Bronchial epithelial cell (primary cell): ENCODE measurements around the gene BOK. TPM values are rescaled to one million over a fixed set of nuclear protein-coding genes. Genes with fewer than 3 reads are reported as not detected.

Source experiments
- DNase-seq: peaks from one replicate; pipeline ENCODE4 v3.0.0-alpha.2; 2010; ENCODE audit warnings: low read depth
- FAIRE-seq: peaks from 2 replicates; lab custom pipeline; 2011; peaks lifted over from hg19 to GRCh38; lab: Jason Lieb, UNC
- H3K27me3 ChIP-seq: 2 replicates; pipeline ENCODE4 v1.5.1; 2011; ENCODE audit warnings: low read length; ENCODE audit not compliant: control insufficient read depth, insufficient read depth
- H3K36me3 ChIP-seq: 2 replicates; pipeline ENCODE4 v1.5.1; 2011; ENCODE audit warnings: low read length; ENCODE audit not compliant: control insufficient read depth, insufficient read depth
- H3K4me3 ChIP-seq: 2 replicates; pipeline ENCODE4 v1.5.1; 2011; ENCODE audit warnings: mild to moderate bottlenecking, low read depth, low read length, control low read depth
- CTCF ChIP-seq: IDR thresholded peaks from 2 replicates; pipeline ENCODE4 v1.5.1; 2011; ENCODE audit warnings: mild to moderate bottlenecking, moderate library complexity, low read length, control low read depth, inconsistent platforms; ENCODE audit not compliant: insufficient read depth, severe bottlenecking
- total RNA-seq: library from RNA; depleted of rRNA; stranded (reverse); fragments of >200 nt; gene quantifications from 2 replicates; pipeline ENCODE4 v1.2.1, GENCODE V29; 2014

The BOK gene
- total RNA-seq, 1 donor from 2014 or later, result 19.5 TPM

DNA sequence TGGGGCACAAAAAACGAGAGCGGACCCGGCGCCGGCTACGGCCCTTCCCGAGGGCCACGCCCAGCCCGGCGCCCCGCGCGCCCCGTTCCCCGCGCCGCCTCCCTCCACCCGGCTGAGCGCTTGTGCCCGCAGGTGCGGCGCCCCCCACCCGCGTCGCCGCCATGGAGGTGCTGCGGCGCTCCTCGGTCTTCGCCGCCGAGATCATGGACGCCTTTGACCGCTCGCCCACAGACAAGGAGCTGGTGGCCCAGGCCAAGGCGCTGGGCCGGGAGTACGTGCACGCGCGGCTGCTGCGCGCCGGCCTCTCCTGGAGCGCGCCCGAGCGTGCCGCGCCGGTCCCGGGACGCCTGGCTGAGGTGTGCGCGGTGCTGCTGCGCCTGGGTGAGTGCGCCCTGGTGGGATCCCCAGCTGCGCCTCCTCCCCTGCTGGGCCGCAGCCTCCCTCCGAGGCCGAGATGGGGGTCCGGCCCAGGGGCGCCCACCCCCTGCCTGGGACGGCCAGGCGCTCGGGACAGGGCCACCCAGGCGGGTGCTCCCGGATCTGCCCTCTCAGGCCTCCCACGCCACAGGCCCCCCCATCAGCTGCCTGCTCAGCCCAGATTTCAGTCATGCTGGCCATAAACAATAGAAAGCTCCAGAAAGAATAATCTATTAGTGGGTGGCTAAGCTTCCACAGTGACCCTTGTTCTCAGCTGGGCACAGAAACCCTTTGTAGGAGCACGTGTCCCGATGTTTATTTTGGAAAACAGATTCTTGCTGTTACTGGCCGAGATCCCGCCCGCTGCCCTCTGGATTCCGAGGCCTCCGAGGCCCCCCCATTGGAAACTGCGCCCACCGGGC, 997 bp downstream of the BOK start:
- Histone ChIP-seq H3K27me3 (no peaks in the 10 kb centered on the region), H3K36me3 (peaks cover 20% of the 10 kb centered on the region), H3K4me3 (peak overlapping the region; percentile 64)
- no peak for FAIRE-seq
- no peak for TF ChIP-seq CTCF
- DNase-seq, result peak; percentile 30

DNA sequence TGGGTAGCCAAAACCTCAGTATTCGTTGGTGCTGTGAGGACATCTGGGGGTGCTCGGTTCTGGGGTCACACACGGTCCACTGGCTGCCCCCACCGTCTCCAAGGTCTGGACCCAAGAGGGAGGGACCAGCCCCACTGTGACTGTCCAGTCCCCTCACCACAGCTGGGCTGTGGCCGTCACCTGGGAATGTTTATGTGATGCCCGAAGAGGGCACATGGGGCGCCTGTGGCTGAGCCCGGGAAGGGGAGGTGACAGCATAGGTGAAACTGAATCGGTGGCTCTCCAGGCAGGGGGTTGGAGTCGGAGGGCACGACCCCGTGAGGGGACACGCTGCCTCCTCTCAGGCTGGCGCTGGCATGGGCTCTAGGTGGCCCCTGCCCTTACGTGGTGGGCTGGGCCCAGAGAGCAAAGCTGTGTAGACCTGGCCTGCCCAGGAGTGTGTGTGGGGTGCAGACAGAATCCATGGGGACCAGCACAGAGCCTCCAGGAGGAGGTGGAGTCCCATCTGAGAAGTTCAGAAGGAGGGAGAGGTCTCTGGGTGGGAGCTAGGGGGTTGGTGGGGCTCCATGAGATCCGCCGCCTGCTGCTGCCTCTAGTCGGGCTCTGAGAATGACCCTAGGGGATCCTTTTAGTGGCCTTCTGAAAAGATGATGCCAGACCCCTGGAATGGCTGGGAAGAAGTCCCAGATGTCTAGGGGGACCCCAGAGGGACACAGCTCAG, 1.8 kb downstream of the BOK start:
- no peaks in the 10 kb centered on the region for H3K27me3 ChIP-seq
- H3K36me3 ChIP-seq, result peaks cover 20% of the 10 kb centered on the region
- FAIRE-seq (no peak), DNase-seq (no peak)
- TF ChIP-seq CTCF, result no peak
- H3K4me3 ChIP-seq, result peak overlapping the region; percentile 64

DNA sequence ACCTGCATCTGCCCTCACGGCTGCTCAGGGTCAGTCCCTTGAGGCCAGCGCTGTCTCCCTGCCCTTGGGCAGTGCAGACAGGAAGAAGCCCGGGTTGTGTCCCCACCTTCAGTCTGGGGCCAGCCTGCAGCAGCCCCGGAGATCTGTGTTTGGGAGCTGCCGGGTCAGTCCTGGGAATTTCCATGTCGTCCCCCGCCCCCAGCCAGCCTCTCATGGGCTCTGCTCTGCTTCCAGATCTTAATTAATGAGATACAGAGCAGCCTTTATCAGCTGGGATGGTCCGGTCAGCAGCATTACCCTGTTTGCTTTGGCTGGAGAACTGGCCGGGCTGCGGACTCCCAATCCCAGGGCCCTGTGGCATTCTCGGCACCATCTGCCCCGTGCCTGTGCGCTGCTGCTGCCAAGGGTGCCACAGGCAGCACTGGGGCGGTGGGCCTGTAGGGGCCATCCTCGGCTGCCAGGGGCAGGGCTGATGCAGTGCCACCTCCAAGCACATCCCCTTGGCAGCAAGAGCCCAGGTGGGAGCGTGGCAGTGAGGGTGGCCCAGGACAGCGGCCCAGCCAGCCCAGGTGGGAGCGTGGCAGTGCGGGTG, 2.4 kb downstream of the BOK start:
- TF ChIP-seq CTCF, result no peak
- DNase-seq (no peak), FAIRE-seq (no peak)
- Histone ChIP-seq H3K36me3 (peaks cover 20% of the 10 kb centered on the region), H3K27me3 (no peaks in the 10 kb centered on the region), H3K4me3 (no peak overlapping the region)

DNA sequence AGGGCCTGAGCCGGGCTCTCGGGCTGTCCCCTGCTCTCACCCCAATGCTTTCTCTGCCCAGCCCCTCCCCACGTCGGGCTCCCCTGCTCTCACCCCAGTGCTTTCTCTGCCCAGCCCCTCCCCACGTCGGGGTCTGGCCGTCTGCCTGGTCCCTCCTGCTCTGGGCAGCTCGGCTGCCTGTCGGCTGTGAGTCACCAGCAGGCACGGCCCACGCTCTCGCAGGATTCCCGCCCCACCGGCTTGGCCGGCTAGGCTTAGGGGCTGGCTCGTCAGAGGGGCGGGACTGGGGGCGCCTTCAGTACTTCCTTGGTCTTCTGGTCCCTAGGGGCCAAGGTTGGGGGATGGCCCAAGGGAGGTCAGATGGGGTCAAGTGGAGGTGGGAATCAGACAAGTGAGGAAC, 3.3 kb downstream of the BOK start:
- FAIRE-seq, result no peak
- no peak for TF ChIP-seq CTCF
- peak overlapping the region; percentile 8 for H3K4me3 ChIP-seq
- no peaks in the 10 kb centered on the region for H3K27me3 ChIP-seq
- H3K36me3 ChIP-seq, result peaks cover 20% of the 10 kb centered on the region
- DNase-seq, result peak; percentile 75

DNA sequence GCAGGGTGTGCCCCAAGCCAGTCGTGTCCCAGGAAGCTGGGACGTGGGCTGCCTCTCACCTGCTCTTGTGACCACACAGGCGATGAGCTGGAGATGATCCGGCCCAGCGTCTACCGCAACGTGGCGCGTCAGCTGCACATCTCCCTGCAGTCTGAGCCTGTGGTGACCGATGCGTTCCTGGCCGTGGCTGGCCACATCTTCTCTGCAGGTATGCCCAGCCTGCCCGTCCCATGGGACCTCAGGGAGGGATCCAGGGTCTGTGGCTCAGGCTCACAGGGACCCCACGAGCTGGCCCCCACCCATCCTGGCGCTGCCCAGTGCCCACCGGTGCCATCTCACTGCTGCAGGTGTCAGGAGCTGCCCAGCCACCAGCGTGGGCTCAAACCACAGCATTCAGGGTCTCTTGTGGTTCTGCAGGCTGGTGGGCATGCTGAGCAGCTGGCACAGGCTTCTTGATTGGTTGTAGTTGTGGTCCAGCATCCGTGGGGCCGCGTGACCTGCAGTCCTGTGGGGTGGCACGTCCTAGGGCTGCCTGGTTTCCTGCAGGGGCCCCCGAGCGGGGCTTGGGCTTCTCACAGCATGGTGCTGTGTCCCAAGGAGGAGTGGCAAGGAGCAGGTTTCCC, 3.8 kb downstream of the BOK start:
- DNase-seq (no peak), FAIRE-seq (no peak)
- no peaks in the 10 kb centered on the region for H3K27me3 ChIP-seq
- H3K4me3 ChIP-seq, result no peak overlapping the region
- H3K36me3 ChIP-seq, result peaks cover 21% of the 10 kb centered on the region
- no peak for TF ChIP-seq CTCF
